GM10266 (cell line): ENCODE data around the gene CHCHD3.

Experiments used
- DNase-seq: peaks from one replicate; pipeline ENCODE4 v3.0.0; 2012; ENCODE audit errors: extremely low spot score
- TF ChIP-seq, protein P1 (sequence below): IDR thresholded peaks from 2 replicates; pipeline ENCODE4 v1.5.1; 2012; ENCODE audit warnings: mild to moderate bottlenecking, low read depth; ENCODE audit not compliant: control insufficient read depth, insufficient read depth; ENCODE audit errors: missing control alignments

Gene CHCHD3

DNA sequence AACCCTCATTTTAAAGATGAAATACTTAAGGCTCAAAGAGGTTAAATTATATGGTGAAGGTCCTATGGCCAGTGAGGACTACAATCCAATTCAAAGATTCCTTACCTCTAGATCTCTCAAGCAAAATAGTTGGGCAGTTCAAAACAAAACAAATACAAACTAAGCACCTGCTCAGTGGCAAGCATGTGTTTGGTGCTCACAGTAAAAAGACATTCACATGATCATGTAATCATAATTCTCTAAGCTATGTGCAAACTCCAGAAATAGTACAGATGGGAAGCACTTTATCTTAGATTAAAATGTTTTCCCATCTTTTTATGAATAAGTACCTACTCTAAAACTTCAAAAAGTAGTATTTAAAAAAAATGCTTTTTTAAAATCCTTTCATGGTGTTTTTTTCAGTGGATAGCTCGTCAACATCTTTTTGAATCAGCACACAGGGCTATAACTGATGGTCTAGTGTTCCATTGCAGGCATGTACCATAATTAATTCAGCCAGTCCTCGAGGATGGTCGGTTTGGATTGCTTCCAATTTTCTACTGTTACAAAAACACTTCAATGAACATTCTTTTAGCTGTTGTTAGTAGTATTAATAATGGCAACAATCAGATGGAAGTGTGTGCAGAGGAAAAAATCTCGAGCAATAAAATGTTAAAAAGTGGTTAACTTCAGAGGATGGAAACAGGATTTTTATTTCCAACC is 58.4 kb downstream of the CHCHD3 start:
- DNase-seq = no peak
- TF ChIP-seq, protein P1, sequence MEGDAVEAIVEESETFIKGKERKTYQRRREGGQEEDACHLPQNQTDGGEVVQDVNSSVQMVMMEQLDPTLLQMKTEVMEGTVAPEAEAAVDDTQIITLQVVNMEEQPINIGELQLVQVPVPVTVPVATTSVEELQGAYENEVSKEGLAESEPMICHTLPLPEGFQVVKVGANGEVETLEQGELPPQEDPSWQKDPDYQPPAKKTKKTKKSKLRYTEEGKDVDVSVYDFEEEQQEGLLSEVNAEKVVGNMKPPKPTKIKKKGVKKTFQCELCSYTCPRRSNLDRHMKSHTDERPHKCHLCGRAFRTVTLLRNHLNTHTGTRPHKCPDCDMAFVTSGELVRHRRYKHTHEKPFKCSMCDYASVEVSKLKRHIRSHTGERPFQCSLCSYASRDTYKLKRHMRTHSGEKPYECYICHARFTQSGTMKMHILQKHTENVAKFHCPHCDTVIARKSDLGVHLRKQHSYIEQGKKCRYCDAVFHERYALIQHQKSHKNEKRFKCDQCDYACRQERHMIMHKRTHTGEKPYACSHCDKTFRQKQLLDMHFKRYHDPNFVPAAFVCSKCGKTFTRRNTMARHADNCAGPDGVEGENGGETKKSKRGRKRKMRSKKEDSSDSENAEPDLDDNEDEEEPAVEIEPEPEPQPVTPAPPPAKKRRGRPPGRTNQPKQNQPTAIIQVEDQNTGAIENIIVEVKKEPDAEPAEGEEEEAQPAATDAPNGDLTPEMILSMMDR = no peak

DNA sequence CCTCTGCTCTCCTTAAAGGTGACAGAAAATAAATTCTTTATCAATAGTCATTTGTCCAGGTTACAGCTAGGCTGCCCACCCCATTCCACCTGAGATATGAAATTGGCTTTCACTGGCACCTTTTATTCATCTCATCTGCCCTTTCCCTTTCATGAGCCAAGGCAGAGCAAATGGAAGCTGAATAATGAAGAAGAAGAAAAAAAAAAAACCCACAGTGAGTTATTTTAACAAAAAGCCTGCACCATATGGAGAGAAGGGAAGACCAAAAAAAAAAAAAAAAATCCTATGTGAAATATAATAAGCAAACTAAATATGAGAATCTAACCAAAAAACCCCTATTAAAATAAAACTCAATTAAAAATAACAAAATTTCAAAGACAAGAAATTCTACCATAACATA is 59.2 kb downstream of the CHCHD3 start:
- TF ChIP-seq, protein P1 = no peak
- no peak for DNase-seq

DNA sequence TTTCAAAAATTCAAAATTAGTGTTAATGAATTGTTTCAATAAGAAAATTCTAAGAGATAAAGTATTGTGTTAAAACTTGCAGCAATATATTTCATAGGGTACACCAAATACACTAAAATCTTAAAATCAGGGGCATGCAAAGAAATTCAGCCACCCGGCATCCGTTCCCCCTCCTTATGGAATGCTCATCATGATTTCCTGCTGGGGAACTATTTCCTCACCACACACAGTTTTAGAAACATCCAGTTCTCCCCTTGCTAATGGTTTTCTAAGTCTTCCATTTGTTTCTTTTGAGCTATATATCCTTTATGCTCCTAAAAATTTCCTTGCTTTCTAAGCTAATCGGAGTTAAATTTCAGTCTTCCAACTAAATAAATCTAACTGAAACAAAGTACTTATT is 60.7 kb downstream of the CHCHD3 start:
- DNase-seq = no peak
- TF ChIP-seq, protein P1 = no peak

DNA sequence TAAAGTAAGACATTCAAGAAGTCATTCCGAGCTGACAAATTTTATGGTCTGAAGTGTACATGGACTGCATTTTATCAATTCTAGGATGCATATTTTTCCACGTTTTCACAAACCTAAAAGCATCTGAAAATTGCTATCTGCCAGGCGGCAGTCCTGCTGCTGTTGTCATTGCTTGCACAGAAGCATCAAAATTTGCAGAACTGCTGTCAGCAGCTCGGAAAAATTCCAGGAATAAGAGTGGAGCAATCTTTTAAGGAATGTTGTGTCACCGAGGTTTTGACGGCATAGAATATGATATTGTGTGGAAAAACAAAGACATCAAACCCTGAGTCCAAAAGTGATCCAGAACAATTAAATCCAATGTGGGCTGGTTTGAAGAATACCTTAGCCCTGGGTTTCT is 61.4 kb downstream of the CHCHD3 start:
- DNase-seq = no peak
- TF ChIP-seq, protein P1 = no peak

DNA sequence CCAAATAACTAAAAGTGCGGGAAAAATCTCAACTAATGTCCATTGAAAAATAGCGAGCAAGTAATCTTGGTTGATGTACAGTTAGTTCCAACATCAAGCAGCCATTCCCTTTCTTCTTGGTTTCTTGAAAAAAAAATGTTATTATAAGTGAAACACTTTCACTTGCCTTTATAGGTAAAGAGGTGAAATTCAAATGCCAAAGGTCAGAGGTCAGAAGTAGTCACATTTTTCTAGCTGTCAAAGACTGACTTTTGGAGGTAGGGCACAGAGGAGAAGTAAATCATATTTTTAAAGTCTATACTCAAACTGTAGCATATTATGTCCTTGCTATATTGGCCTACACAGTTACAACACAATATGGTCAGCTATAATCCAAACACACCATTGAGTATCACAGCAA is 62.3 kb downstream of the CHCHD3 start:
- no peak for DNase-seq
- TF ChIP-seq, protein P1 = no peak

DNA sequence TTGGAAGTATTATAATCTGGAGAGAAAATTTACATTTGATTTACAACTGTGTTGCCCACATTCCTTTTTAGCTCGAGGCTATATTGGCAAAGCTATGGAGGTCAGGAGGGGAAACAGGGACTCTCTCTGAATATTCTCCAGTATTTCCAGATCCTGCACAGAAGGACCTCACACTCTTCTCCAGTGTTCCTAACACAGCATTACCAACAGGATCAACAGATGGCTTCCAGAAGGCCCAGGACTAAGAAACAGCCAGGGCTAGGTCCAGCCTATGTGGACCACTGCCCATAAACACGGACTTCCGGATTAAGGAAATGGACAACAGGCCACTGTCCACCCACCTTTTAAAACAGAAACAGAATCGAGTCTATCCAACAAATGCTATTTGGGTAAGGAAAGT is 65.3 kb downstream of the CHCHD3 start:
- TF ChIP-seq, protein P1 = no peak

DNA sequence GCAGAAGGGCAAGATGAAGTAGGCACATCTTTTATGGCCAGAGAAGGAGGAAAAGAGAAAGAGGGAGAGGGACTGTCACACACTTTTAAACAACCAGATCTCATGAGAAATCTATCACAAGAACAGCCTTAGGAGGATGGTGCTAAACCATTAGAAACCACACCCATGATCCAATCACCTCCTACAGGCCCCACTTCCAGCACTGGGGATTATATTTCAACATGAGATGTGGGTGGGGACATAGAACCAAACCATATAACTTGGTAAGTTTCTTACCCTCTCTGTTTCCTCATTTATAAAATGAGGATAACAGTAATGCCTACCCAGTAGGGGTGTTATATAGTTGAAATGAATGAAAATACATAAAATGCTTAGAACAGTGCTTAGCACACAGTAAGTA is 66.0 kb downstream of the CHCHD3 start:
- no peak for DNase-seq
- TF ChIP-seq, protein P1 = no peak

More for the DNA sequence above, 65.3 kb downstream of the CHCHD3 start:
- DNase-seq = no peak
